GM21717 (cell line): ENCODE results near the gene RHOC.
A peak's percentile ranks its signal among the peaks of the same experiment; 100 is the strongest.
"Not testable (repeated sequence)": the region's sequence is repeated elsewhere in the genome, so short reads cannot be mapped to it uniquely, and the experiment has no call there.

Source experiments
- ATAC-seq: cut with Tn5 transposase; IDR thresholded peaks from one replicate; pipeline ENCODE4 v1.9.1; 2021; ENCODE audit warnings: mild to moderate bottlenecking, moderate library complexity; ENCODE audit not compliant: unreplicated experiment

The RHOC gene

DNA sequence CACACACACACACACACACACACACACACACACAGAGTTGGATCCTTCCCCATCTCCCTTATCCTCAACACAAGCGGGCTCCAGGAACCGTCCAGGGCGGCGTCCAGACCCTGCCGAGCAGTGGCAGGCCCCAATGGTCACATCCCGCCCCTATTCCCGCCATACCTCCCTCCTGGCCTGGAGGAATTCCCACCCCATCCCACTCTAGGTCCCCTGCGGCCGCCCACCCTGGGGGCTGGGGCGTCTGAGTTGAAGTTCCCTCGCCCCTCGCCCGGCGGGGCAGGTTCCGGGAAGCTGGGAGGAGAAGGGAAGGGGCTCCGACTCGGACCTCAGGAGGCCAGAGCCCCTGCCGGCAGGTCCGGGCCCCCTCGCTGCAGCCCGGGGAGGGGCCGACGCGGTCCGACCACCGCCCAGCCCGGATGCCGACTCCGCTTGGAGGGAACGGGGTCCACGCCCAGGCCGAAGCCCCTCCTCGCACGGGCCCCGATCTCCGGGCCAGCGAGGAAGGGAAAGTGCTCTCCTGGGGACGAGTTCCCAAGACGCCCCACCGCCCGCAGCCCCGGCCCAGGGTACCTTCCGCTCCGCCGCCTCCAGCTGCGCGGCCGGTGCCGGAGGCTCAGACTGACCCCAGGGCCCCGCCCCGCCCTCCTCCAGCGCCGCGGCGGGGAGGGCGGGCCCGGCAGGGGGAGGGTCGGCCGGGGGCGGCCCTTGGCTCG, at the start of gene RHOC:
Gene RHOC (minus strand): TSS at position 623 of the 716 bp plus-strand sequence. CDS start 3,328 bp downstream, outside the sequence.
- ATAC-seq: peak; percentile 49

DNA sequence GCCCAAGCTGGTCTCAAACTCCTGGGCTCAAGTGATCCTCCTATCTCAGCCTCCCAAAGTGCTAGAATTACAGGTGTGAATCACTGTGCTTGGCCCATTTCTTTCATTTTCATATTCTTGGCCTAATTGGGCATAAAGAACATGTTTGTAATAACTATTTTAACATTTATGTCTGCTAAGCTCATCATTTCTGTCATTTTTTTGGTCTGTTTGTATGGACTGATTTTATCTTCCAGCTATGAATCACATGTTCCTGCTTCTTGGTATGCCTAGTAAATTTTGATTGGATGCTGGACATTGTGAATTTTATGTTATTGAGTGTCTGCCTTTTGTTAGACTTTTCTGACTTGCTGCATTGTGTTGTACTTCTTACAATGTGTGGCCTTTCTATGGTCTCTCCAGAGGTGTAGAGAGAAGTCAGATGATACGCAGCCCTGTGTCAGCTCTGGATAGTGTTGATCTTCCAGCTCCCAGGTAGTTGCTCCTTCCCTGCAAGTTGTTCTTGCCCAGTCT, 47.2 kb upstream of the RHOC start:
- ATAC-seq: no peak

DNA sequence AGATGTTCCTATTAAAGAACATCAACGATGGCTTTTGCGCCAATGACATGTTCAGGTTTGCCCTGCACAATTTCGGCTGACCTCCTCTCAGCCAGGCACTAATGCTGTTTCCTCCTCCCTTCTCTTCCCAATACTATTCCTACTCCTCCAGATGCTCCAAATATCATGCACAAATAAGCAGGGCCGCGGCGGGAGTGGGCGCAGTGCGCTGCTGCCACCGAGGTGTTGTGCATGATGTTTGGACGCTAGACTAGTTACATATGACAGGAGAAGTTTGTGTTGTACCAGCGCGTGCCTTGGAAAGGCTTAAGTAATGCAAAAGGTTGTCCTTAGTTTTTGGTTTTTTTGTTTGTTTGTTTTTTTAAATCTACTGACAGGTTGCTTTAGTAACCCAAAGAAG, 41.5 kb upstream of the RHOC start:
- ATAC-seq: no peak

DNA sequence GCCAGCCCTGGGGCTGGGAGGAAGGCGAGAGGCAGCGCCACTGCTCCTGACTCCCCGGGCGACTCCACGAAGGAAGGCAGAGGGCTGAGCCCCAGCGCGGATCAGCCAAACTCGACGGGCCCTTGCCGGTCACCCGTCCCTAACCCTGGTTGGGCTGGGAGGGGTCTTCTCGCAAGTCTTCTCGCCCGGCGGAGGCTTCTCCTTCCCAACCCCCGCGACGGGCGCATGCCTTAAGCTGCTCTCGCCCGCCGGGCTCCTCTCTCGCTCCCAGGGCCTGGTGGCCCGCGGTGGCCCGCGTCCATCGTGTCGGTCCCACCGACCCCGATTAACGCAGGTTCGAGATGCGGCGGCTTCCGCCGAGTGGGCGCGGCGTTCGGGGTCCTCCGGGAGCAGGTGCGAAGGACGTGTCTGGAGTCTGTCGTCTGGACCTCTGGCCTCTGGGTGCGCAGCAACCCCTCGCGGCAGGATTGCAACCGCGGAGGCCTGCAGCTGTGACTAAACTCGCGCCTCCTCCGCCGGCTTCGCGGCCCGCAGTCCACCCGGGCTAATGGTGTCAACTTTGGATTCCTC, 37.2 kb upstream of the RHOC start:
- ATAC-seq: no peak

DNA sequence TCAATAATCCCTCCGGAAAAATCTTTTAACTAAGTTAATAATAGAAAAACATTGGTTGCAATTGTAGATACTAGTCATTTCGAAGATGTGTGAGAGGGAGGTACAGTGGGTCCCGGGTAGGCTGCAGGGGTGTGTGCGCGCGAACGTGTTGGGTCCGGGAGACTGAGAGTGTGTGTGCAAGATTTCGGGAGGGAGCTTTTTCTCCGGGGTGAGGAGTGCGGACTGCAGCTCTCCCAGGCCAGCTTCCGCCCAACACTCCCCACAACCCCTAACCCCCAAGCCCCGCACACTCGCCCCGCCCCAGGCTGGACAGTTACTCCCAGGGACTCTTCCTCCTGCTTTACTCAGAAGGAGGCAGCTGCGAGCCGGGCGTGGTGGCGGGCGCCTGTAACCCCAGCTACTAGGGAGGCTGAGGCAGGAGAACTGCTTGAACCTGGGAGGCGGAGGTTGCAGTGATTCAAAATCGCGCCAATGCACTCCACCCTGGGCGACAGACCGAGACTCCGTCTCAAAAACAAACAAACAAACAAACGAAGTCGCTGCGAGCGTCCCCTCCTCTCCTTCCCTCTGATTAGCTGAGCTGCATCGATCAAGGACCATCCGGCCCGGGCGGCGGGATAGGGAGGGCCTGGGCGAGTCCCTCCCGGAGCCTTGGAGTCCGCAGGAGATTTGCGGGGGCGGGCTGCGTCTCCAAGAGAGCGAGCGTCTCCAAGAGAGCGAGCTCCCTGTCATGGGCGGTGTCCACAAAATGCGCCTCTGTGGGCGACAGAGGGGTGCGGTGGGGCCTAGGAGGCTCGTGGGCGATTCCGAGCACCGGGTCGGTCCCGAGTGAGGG, 36.5 kb upstream of the RHOC start:
- ATAC-seq: no peak

DNA sequence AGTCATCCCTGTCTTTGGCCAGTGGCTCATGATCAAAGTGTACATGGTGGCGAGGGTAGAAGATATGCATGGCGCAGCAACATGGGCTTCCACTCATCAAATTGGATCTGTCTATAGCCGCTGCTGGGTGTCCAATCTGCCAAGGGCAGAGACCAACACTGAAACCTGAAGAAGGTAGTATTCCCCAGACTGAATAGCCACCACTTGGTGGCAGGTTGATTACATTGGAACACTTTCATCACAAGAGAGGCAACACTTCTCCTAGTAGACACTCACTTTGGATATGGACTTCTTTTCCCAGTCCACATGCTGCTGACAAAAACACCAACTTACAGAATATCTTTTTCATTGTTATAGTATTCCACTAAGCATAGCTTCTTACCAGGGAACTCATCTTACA, 30.6 kb upstream of the RHOC start:
- no peak for ATAC-seq

DNA sequence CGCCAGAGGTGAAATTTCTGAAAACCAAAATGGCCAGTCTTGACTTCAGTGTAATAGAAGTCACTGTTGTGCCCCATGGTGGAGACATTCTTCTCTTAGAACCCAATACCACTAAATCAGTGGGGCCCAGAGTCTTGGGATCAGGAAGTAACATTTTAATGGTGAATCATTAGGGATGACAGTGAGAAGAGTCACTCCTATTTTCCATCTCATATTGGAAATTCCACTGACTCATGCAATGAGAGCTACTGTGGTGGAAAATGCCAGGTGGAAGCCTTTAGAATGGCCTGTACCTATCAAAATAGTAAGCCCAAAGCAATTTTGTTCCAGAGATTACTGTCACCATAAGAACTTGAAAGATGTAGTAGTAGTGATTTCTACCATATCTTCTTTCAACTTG, 28.8 kb upstream of the RHOC start:
- ATAC-seq: no peak

DNA sequence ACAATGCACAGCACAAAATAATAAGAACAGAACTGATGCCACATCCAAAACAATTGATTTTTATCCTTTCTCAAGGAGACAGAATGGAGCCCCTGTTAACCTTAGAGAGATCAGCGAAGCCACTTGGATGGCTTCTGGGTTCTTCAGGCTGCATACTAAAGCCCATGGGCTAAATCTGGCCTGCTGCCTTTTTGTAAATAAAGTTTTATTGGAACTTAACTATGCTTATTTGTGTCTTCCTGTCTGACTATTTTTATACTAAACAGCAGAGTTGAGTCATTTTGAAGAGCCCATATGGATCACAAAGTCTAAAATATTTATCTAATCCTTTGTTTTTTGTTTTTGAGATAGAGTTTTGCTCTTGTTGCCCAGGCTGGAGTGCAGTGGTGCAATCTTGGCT, 24.5 kb upstream of the RHOC start:
- ATAC-seq: no peak

DNA sequence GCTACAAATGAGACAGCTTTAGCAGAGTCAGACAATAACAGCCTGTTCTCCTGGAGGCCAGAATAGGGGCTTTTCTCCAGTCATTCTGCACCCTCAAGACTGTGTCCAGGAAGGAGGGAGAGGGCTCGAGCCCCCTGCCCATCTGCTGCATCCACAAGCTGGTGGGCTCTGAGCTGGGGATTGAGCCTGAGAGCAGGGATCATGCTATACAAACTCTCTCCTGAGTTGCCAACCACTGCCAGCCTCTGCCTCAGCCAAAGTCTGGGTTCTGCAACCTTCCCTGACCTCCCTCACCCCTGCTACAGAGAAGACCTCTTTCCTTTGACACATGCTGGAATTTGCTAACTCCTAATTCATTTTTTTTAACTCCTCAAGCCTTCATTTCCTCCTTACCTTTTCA, 23.0 kb upstream of the RHOC start:
- ATAC-seq: no peak

DNA sequence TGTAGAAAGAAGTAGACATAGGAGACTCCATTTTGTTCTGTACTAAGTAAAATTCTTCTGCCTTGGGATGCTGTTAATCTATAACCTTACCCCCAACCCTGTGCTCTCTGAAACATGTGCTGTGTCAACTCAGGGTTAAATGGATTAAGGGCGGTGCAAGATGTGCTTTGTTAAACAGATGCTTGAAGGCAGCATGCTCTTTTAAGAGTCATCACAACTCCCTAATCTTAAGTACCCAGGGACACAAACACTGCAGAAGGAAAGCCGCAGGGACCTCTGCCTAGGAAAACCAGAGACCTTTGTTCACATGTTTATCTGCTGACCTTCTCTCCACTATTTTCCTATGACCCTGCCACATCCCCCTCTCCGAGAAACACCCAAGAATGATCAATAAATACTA, 22.1 kb upstream of the RHOC start:
- ATAC-seq: not testable (repeated sequence)

DNA sequence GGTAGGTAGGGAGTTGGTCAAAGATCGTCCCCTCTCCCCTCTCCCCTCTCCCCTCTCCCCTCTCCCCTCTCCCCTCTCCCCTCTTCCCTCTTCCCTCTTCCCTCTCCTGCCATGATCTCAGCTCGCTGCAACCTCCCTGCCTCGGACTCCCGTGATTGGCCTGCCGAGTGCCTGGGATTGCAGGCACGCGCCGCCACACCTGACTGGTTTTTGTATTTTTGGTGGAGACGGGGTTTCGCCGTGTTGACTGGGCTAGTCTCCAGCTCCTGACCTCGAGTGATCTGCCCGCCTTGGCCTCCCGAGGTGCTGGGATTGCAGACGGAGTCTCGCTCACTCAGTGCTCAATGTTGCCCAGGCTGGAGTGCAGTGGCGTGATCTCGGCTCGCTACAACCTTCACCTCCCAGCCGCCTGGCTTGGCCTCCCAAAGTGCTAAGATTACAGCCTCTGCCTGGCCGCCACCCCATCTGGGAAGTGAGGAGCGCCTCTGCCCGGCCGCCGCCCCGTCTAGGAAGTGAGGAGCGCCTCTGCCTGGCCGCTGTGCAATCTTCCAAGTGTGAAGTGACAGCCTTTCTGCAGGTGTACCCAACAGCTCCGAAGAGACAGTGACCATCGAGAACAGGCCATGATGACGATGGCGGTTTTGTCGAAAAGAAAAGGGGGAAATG, 21.5 kb upstream of the RHOC start:
- not testable (repeated sequence) for ATAC-seq

DNA sequence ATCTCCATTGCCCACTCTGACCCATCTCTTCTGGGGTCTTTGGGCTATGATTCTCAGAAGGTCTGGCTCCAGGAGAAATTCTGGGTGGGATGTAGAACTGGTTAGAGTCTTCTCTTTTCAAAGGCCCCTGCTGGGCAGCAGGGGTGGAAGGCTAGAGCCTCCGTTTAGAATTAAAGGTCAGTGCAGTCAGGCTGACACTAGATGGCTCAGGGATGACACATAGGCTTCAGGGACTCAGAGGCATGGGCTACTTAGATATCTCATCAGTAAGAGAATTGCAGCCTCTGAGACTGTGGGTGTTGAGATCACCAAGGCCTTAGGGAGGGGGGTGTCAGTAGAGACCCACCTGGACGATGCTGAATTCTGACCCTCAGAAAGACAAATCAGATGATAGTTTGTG, 20.8 kb upstream of the RHOC start:
- ATAC-seq: no peak

DNA sequence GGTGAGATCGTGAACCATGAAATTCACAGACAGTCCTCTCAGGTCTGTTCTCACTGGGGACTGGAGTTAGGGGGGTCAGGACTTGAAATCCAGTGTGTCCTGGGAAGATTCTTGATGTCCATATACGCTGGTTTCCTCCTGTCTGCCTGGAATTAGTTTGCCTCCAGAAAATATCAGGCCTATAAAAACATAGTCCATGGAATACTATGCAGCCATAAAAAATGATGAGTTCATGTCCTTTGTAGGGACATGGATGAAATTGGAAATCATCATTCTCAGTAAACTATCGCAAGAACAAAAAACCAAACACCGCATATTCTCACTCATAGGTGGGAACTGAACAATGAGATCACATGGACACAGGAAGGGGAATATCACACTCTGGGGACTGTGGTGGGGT, 17.3 kb upstream of the RHOC start:
- ATAC-seq: not testable (repeated sequence)

DNA sequence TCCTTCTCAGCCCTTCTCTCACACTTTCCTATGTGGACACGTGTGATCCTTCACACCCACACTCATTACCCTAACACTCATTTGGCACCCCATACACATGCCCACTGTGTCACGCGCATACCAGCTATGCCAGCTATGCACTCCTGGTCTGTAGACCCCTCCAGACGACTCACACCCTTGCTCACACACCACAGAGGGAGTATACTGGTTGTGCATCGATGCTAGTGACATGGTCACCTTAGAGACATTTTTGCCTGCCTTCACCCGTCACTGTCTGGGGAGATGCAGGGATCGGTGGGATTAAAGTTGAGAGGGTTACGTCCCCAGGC, 16.5 kb upstream of the RHOC start:
- no peak for ATAC-seq

DNA sequence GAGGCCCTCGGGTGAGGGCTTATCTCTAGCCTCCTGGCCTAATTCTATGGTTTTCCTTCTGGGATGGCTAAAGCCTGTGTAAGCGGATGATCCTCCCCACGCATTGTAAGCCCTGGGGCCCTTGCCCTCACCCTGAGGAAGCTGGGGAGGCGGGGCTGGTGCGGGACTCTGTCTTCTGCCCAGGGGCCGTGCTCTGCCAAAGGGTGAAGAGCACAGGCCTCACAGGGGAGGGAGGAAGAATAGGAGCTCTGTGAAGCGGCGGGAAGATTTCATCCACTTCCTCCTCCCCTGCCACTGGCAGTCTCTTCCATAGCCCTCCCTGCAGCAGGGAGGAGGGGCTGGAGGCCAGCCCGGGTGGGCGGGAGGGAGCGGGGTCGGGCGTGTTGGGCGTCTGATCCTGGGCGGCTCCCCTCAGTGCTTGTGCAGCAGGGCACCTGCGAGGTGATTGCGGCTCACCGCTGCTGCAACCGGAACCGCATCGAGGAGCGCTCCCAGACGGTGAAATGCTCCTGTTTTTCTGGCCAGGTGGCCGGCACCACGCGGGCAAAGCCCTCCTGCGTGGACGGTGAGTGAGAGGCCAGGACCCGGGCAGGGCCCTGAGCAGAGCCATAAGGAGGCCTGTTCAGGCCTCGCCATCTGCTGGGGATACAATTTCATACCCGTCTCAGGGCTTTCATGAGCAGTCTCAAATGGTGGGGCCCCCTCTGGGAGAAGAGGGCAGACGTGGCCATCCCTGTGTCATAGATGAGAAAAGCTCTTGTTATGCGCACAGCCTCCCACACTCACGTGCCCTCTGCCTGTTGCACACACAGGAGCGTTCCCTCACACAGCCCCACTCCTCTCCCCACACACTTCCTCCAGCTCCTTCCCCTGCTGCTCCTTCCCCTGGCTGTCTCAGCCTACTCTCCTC, 15.9 kb upstream of the RHOC start:
- no peak for ATAC-seq

DNA sequence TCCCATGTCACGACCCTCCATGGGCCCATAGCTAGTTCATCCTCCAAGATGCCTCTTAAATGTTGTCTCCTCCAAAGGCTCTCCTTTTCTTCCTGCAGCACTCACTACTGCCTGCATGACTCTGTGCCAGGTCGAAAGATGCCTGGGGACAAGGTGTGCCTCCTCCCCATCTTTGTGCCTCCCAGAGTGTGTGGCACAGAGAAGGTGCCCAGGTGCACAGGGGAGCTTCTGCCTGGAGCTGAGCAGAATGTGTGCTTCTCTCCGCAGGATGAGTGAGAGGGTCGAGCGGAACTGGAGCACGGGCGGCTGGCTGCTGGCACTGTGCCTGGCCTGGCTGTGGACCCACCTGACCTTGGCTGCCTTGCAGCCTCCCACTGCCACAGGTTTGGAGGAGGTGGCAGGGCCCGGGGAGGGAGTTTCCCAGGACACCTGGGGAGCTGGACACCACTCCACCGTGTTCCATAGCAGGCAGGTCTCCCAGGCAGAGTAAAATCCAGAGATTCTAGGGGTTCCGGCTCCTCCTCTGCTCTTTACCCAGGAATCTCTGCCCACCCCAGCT, 15.1 kb upstream of the RHOC start:
- ATAC-seq: no peak

DNA sequence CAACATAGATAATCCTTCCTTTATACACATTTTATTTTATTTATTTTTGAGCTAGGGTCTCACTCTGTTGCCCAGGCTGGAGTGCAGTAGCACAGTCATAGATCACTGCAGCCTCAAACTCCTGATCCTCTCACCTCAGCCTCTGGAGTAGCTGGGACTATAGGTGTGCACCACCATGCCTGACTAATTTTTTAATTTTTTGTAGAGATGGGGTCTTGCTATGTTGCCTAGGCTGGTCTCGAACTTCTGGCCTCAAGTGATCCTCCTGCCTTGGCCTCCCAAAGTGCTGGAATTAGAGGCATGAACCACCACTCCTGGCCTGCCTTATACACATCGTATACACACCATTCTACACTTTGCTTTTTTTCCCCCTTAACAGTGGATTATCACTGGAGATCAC, 14.4 kb upstream of the RHOC start:
- ATAC-seq: not testable (repeated sequence)

DNA sequence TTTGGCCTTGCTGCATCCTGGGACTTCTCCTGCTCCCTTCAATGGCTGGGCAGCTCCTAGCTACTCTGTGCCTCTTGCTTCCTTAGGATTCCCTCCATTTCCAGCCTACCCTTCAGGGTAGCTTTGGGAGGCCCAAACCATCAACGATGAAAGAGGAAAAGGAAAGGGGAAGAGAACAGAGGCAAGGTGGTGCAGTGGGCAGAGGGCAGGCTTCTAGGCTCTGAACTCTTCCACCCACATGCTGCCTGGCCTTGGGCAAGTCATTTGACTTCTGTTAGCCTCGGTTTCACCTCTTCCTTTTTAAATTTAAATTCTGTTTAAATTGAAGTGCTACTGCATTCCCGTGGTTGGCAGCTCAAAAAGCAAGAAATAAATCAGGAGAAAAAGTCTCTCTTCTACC, 13.9 kb upstream of the RHOC start:
- ATAC-seq: no peak

DNA sequence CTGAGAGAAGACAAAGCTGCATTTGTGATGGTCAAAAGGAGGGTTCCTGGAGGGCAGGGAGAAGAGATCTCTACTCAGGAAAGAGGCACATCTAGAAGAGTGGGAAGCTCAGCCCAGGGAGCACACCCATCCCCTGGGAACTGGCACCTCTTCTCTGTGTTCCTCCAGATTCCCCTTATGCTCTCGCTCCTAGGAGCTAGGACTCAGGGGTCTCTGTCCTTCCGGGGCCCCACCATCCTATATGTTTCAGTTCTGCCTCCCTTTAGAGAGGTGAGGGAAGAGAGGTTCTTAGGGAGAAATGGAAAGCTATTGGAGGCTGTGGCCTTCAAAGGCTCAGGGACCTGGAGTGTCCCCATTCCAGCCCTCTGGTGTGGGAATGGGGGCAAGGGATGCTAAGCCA, 12.8 kb upstream of the RHOC start:
- no peak for ATAC-seq
